CD4-positive, alpha-beta T cell treated with Interleukin-15 for 4 hours (primary cell): ENCODE data around the gene SERHL2.
A peak's percentile ranks its signal among the peaks of the same experiment; 100 is the strongest.
"Not testable (repeated sequence)": the region's sequence is repeated elsewhere in the genome, so short reads cannot be mapped to it uniquely, and the experiment has no call there.

Experiments used
- DNase-seq: peaks from one replicate; pipeline ENCODE4 v3.0.0-alpha.2; 2020; ENCODE audit warnings: low spot score

The SERHL2 gene

DNA sequence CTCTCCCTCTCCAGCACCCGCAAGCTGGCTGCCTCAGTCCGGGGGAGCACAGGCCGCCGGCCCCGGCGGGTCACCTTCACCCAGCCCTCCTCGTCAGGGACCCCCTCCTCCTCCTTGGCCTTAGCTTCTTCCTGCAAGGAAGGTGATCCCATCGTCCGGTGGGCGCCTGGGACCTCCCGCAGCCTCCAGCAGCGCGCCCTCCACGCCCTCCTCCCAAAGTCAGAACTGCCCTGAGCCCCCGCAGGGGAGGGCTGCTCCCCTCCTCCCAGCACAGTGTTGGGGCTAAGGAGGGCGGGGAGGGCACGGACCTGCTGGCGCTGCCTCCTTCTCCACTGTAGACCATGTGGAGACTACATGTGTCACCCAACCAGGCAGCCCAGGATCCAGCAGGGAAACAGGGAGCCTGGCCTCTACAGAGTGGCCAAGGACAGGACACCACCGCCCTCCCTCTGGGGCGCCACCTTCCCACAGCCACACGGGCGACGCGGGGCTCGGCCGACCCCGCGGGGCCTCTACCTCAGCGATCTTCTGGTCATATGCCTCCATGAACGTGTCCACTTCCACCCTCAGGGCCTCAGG is 22.3 kb downstream of the SERHL2 start:
- DNase-seq = not testable (repeated sequence)

DNA sequence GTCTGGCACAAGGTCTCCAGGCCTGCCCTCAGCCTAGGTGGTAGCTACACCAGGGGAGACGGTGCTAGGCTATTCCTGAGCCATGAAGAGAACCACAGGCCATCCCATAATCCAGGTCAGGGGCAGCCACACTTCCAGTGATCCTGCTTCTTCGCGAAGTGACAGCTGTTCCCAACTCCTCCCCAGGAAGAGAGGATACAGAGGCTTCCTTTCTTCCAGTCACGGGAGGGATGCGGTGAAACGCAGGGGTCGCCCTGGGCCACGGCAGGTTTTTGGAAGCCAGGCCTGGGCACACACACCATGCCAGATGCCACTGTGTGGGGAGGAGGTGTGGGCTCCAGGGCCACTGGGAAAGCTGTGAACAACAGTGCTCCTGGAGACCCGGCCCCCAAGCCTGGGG is 23.4 kb downstream of the SERHL2 start:
- DNase-seq = not testable (repeated sequence)

- DNase-seq = no peak
These were observed 24.0 kb downstream of the SERHL2 start for GRCh38 chr22:42577623-42578240.

DNA sequence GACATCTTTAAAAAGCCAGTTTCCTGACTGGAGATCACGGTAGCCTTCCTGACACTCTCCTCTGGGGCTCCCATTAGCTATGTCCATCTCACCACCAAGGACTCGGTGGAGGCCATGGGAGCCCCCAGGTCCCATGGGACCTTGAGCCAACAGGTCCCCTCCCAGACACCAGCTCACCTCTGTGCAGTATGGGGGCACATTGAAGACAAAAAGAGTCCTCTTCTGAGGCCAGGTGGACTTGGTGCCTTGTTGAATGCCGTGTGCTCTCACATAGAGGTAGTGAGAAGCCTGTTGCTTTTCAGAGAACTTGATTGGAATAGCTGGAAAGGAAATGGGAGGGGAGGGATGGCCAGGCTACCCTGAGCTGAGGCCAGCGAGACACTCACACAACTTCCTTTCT is 26.3 kb downstream of the SERHL2 start:
- not testable (repeated sequence) for DNase-seq

- DNase-seq = not testable (repeated sequence)
These were observed 27.5 kb downstream of the SERHL2 start for GRCh38 chr22:42581194-42581761.

DNA sequence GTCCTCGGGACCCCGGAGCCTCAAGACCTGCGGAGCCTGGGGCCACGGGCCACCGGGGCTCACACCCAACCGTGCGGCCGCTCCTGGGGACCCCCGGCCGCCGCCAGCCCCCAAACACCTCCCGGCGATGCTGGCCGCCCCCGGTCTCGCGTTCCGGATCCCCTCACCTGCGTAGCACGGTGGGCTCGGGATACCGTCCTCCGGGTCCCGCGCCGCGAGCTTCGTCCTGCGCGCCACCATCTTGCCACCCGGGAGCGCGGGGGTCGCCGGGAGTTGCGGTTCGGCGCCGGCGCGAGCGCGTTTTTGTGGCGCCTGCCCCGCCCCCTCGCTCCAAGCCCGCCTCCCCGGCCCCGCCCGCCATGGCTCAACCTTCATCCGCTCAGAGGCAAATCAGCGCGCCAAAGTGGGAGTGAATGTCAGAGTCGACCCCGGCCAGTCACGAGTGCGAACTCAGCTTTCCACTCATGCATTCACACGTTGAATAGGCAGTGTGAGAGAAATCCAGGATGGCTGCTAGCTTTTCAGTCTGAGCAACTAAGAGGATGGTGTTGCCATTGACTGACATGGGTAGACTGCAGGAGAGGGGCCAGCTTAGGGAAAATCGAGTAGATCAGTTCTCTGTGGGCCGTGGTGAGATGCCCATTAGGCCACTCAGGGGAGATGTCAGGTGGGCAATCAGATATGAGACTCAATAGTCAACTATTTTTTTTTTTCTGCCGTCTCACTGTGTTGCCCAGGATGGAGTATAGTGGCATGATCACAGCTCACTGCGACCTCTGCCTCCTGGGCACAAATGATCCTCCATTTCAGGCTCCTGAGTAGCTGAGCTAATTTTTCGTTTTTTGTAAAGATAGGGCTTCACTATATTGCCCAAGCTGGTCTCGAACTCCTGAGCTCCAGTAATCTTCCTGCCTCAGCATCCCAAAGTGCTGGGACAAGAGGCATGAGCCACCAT is 28.3 kb downstream of the SERHL2 start:
- DNase-seq = peak; percentile 73

- DNase-seq = no peak
These were observed 29.2 kb downstream of the SERHL2 start for GRCh38 chr22:42582987-42583386.

GRCh38 chr22:42584364-42584940 is 30.7 kb downstream of the SERHL2 start:
- DNase-seq = no peak

DNA sequence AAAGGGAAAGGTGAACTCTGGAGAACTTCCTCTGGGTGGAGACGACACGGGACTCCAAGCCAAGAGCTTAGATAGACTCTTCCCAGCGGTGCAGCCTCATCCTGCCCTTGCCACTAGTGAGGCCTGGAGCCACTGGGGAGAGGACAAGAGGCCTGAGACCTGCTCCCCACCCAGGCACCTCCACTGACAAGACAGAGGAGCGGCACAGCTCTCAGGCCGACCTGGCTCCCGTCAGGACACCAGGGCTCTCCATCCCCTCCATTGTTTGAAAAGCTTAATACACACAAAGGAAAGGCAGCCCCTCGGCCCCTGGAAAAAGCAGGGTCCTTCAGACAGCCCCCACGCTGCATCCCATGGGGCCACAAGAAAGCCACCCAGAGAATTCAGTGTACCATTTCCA is 31.3 kb downstream of the SERHL2 start:
- DNase-seq = no peak

GRCh38 chr22:42586381-42586780 is 32.6 kb downstream of the SERHL2 start:
- no peak for DNase-seq

DNA sequence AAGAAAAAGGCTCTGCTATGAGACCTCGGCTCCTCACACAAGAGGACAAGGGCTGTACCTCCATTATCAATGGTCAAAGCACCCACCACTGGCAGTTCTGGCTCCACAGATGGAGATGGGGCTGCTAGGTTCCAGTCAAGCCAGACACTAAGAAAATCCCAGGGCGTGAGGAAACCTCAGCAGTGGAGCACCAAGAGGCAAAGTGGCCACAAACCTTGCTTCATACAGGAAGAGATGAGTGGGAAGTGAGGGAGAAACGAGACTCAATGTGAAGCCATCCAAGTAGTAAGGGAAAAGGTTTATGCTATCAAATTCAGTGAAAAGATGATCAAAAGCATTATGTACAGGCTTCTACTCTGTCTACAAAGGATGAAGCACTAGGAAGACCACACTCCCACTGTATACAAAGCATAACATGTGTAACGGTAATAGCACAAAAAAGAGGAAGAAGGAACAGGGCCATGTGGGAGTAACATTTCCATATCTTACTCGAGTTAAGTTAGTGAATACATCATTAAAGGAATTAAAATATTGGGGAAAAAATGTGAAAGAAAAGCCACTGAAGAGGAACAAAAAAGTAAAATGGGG is 33.9 kb downstream of the SERHL2 start:
- DNase-seq = no peak

DNA sequence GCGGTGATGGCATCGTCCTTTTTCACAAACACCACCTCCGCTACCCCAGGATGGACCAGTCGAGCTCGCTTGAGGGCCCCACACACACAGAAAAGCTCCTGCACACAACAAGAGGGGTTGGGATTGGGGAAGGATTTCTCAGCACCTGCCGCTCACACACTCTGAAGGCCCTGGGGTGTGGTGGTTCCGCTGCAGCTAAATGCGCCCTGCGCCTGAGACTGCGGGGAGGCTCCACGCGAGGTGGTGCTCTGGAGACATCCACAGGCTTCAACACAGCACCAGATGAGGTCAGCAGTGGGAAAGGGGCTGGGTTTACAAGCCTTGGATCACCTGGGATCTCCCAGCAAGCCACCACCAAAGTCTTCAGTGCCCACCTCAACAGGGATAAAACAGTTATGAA is 38.2 kb downstream of the SERHL2 start:
- no peak for DNase-seq

DNA sequence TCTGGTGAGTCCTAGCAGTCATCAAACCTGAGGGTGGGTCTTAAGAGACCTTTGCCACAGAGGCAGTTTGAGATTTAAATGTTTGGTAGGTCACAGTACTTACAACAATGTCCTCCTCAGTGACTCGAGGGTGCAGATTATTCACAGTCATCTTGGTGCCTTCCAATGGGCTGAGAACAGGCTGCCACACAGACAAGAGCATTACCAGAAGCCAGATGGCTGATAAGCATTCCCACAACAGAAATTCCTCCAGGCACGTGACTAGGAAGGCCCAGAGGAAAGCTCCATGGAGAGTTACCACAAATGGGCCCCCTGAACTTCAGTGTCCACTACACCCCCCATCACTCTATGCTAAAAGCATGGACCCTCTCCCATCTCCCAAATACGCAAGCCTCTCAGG is 41.7 kb downstream of the SERHL2 start:
- no peak for DNase-seq

- DNase-seq = no peak
These were observed 42.6 kb downstream of the SERHL2 start for GRCh38 chr22:42596336-42596735.

DNA sequence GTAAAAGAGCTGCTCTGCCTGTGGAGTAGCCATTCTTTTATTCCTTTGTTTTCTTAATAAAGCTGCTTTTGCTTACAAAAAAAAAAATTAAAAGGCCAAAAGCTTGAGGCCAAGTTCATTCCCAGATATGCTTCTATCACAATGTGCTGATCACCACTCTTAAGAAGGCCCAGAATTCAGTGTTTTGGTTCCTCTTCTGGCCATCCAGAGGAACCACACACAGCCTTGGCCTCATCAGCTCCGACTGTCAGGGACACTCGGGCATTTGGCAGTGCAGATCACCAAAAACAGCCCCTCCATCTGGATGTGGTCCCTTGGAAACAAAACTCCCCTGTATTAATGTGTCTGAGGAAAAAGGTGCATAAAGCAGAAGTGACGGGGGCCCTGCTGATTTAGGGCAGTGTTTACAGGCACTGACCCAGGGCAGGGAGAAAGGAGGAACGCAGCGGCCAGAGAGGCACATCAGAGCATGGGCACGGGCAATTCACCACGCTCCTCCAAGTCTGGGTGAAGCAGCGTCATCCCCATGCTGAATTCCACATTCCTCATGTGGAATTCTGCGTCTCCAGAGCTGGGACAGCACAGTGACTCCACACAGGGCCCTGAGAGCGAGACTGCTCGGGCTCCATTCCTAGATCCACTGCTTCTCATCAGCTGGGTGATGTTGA is 43.2 kb downstream of the SERHL2 start:
- no peak for DNase-seq

DNA sequence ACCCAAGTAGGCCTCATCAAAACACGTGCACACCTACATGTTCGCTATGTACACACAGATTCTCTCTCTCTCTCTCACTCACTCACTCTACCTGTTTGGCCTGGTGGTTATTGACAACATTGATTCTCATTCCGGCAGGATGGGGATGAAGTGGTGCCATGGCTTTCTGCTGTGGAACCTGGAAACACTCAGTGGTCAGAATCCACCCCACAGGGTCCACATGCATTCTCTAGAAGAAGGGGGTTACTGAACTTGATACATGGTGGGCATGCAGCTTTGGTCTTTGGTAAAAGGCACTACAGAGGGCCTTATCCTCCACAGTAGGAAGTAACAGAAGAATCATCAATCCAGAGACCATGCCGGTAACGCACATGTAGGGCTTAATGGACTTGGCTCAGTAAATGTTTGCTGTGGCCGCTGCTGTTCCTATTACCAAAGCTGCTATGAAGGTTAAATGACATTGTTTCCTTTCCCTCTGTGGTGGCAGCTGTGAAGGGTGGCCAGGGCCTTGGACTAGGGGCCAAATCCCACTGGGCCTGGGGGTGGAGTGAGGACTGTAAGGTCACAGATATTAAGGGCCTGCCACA is 48.2 kb downstream of the SERHL2 start:
- DNase-seq = no peak

- no peak for DNase-seq
These were observed 48.7 kb downstream of the SERHL2 start for GRCh38 chr22:42602470-42602869.

DNA sequence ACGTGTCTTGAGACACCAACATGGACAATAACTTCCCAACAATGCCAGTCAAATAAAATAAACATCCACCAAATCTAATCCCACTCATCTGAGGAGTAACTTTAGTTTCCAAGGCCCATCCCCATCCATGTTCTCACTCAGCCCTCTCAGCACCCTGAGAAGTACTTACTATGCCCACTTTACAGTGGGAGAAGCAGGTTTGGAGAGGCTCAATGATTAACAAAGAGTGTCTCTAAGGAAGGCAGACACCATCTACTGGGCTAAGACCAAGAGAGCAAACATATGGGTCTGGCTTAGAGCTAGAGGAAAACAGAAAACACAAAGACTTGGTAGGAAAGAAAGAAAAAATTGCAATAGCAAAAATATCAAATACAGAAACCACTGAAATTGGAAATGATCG is 49.7 kb downstream of the SERHL2 start:
- no peak for DNase-seq

DNA sequence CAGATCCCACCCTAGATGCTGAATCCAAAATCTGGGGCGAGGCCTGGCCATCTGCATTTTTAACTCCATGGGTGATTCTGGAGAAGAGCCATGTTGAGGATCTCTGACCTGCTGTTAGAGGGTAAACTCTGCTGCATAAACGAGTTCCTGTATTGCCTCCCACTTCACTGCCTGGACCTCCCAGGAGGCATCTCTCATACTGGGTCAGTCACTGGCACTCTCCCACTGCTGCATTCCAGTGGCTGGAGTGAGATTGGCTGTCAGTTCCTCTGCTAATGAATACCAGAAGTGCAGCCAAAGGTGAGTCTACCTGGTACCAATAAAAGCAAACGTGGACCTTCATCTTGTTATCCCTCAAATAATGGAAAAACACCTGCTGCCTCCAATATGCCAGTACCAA is 50.6 kb downstream of the SERHL2 start:
- no peak for DNase-seq

GRCh38 chr22:42607641-42608040 is 53.9 kb downstream of the SERHL2 start:
- DNase-seq = not testable (repeated sequence)
